ENCODE measurements around the gene REEP6. TPM values are rescaled to one million over a fixed set of nuclear protein-coding genes. Genes with fewer than 3 reads are reported as not detected.
"Not testable (repeated sequence)": the region's sequence is repeated elsewhere in the genome, so short reads cannot be mapped to it uniquely, and the experiment has no call there.

The REEP6 gene
- total RNA-seq, 2 donors from 2014 or later = 5.0 to 6.4 TPM

- Histone ChIP-seq H3K4me3 (no peak overlapping the region), H3K4me1 (no peaks in the 10 kb centered on the region), H3K9ac (ENCODE audit: low read depth in 2 of 2, low read length in 2 of 2) (no peak overlapping the region), H3K9me3 (no peaks in the 10 kb centered on the region), H3K27me3 (no peaks in the 10 kb centered on the region), H3K36me3 (no peaks in the 10 kb centered on the region), H3K27ac (no peak overlapping the region)
- DNase-seq = no peak
- intact Hi-C loops (cut with DNase I) = no loop called here
- no peak for TF ChIP-seq CTCF (IDR thresholded peaks at IDR 0.05)
Observed at GRCh38 chr19:1534972-1535371, 44.0 kb downstream of the REEP6 start.

GRCh38 chr19:1535699-1536098, 44.7 kb downstream of the REEP6 start:
- H3K4me3 ChIP-seq; H3K9ac ChIP-seq (ENCODE audit: low read depth in 2 of 2, low read length in 2 of 2); H3K27ac ChIP-seq; H3K27me3 ChIP-seq; intact Hi-C loops (cut with DNase I); H3K9me3 ChIP-seq; H3K36me3 ChIP-seq; H3K4me1 ChIP-seq; DNase-seq: not testable (repeated sequence)

- H3K36me3 ChIP-seq = no peaks in the 10 kb centered on the region
- intact Hi-C loops (cut with DNase I) = no loop called here
- no peaks in the 10 kb centered on the region for H3K9me3 ChIP-seq
- no peaks in the 10 kb centered on the region for H3K4me1 ChIP-seq
- no peak overlapping the region for H3K9ac ChIP-seq (ENCODE audit: low read depth in 2 of 2, low read length in 2 of 2)
- no peak for TF ChIP-seq CTCF (IDR thresholded peaks at IDR 0.05)
- H3K27ac ChIP-seq = no peak overlapping the region
- no peak overlapping the region for H3K4me3 ChIP-seq
- DNase-seq = no peak
- H3K27me3 ChIP-seq = no peaks in the 10 kb centered on the region
Observed at GRCh38 chr19:1538978-1539377, 48.0 kb downstream of the REEP6 start.

GRCh38 chr19:1539749-1540148, 48.8 kb downstream of the REEP6 start:
- H3K9me3 ChIP-seq; H3K27me3 ChIP-seq; H3K4me1 ChIP-seq; intact Hi-C loops (cut with DNase I); H3K9ac ChIP-seq (ENCODE audit: low read depth in 2 of 2, low read length in 2 of 2); DNase-seq; H3K36me3 ChIP-seq; H3K27ac ChIP-seq; H3K4me3 ChIP-seq: not testable (repeated sequence)

- no peaks in the 10 kb centered on the region for H3K4me1 ChIP-seq
- H3K9me3 ChIP-seq = no peaks in the 10 kb centered on the region
- H3K27ac ChIP-seq = no peak overlapping the region
- H3K27me3 ChIP-seq = no peaks in the 10 kb centered on the region
- no peak overlapping the region for H3K4me3 ChIP-seq
- no peak overlapping the region for H3K9ac ChIP-seq (ENCODE audit: low read depth in 2 of 2, low read length in 2 of 2)
- intact Hi-C loops (cut with DNase I) = no loop called here
- H3K36me3 ChIP-seq = no peaks in the 10 kb centered on the region
- no peak for DNase-seq
- no peak for TF ChIP-seq CTCF (IDR thresholded peaks at IDR 0.05)
Observed at GRCh38 chr19:1540365-1540925, 49.5 kb downstream of the REEP6 start.

Other genes with a start within 250 kb of the REEP6 start
- gene ATP5F1D, start 249.4 kb upstream of the REEP6 start, total RNA-seq = 100 to 1,000 TPM; 359 to 627 TPM
- gene MIDN, start 242.6 kb upstream of the REEP6 start, total RNA-seq = 100 to 1,000 TPM; 172 to 177 TPM
- 100 to 1,000 TPM; 163 to 179 TPM for gene CIRBP, start 221.8 kb upstream of the REEP6 start, total RNA-seq
- gene FAM174C, start 215.7 kb upstream of the REEP6 start, total RNA-seq = 100 to 1,000 TPM in 1 of 2 donors, 10 to 100 TPM in 1; 41.8 to 114 TPM
- 10 to 100 TPM; 72.8 to 86.1 TPM for gene EFNA2, start 205.3 kb upstream of the REEP6 start, total RNA-seq
- gene NDUFS7, start 107.3 kb upstream of the REEP6 start, total RNA-seq = 100 to 1,000 TPM; 192 to 244 TPM
- 1 to 10 TPM; 3.3 to 3.7 TPM for gene GAMT, start 89.6 kb upstream of the REEP6 start, total RNA-seq
- gene DAZAP1, start 83.6 kb upstream of the REEP6 start, total RNA-seq = 100 to 1,000 TPM in 1 of 2 donors, 10 to 100 TPM in 1; 92.9 to 210 TPM
- 1,000 to 10,000 TPM; 1,055 to 1,445 TPM for gene RPS15, start 52.8 kb upstream of the REEP6 start, total RNA-seq
- under 1 TPM; 0.05 to 0.42 TPM for gene APC2, start 41.1 kb upstream of the REEP6 start, total RNA-seq
- gene C19orf25, start 12.0 kb upstream of the REEP6 start, total RNA-seq = 10 to 100 TPM; 27.3 to 46.9 TPM
- gene PCSK4, start 831 bp upstream of the REEP6 start, total RNA-seq = 1 to 10 TPM; 4.1 to 5.8 TPM
- 1 to 10 TPM; 2.2 to 7.3 TPM for gene ADAMTSL5, start 21.8 kb downstream of the REEP6 start, total RNA-seq
- not detected for gene PLK5, start 32.9 kb downstream of the REEP6 start, total RNA-seq
- gene MEX3D, start 77.1 kb downstream of the REEP6 start, total RNA-seq = 10 to 100 TPM; 31.9 to 54.3 TPM
- 100 to 1,000 TPM in 1 of 2 donors, 10 to 100 TPM in 1; 44.9 to 109 TPM for gene MBD3, start 101.7 kb downstream of the REEP6 start, total RNA-seq
- gene UQCR11, start 114.3 kb downstream of the REEP6 start, total RNA-seq = 100 to 1,000 TPM; 325 to 336 TPM
- 100 to 1,000 TPM in 1 of 2 donors, 10 to 100 TPM in 1; 64.2 to 114 TPM for gene TCF3, start 161.4 kb downstream of the REEP6 start, total RNA-seq

Data from colonic mucosa (tissue), 4 donors.